Erythroblast (primary cell): ENCODE results near the gene ARHGAP42.

Experiments used
- GATA1 ChIP-seq: IDR thresholded peaks from 2 replicates; pipeline ENCODE4 v1.6.1; 2011; ENCODE audit warnings: low read depth, mild to moderate bottlenecking, control low read depth, low read length, moderate library complexity
- POLR2A ChIP-seq: IDR thresholded peaks from 2 replicates; pipeline ENCODE4 v1.6.1; 2011; ENCODE audit warnings: mild to moderate bottlenecking, low read length

GRCh38 chr11:100925935-100926334, 238.8 kb downstream of the ARHGAP42 start:
- no peak for TF ChIP-seq POLR2A
- TF ChIP-seq GATA1: no peak
